ENCODE measurements around the gene DNM2.
"Not testable (repeated sequence)": the region's sequence is repeated elsewhere in the genome, so short reads cannot be mapped to it uniquely, and the experiment has no call there.

DNA sequence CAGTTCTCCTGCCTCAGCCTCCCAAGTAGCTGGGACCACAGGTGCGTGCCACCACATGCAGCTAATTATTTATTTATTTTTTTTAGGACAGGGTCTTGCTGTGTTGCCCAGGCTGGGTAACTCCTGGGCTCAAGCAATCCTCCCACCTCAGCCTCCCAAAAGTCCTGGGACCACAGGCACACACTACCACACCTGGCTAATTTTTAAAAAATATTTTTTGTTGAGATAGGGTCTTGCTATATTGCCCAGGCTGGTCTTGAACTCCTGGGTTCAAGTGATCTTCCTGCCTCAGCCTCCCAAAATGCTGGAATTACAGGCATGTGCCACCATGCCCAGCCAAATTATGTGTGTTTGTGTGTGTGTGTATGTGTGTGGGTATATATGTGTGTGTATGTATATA lies 139.0 kb downstream of the DNM2 start:
- TF ChIP-seq, protein P1, sequence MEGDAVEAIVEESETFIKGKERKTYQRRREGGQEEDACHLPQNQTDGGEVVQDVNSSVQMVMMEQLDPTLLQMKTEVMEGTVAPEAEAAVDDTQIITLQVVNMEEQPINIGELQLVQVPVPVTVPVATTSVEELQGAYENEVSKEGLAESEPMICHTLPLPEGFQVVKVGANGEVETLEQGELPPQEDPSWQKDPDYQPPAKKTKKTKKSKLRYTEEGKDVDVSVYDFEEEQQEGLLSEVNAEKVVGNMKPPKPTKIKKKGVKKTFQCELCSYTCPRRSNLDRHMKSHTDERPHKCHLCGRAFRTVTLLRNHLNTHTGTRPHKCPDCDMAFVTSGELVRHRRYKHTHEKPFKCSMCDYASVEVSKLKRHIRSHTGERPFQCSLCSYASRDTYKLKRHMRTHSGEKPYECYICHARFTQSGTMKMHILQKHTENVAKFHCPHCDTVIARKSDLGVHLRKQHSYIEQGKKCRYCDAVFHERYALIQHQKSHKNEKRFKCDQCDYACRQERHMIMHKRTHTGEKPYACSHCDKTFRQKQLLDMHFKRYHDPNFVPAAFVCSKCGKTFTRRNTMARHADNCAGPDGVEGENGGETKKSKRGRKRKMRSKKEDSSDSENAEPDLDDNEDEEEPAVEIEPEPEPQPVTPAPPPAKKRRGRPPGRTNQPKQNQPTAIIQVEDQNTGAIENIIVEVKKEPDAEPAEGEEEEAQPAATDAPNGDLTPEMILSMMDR (IDR thresholded peaks at IDR 0.05; ENCODE audit: insufficient read depth, low read depth, low read length) = not testable (repeated sequence)
- not testable (repeated sequence) for TF ChIP-seq EZH2 (IDR thresholded peaks at IDR 0.05; ENCODE audit: insufficient read depth, low read length)

Measured in astrocyte (in vitro differentiated cells and primary cell).